NOMO-1 treated with dmso at 0.1 percent for 144 hours (cell line): ENCODE measurements around the gene RABGAP1L.
"Not testable (repeated sequence)": the region's sequence is repeated elsewhere in the genome, so short reads cannot be mapped to it uniquely, and the experiment has no call there.

Experiments used
- DNase-seq: peaks from one replicate; lab custom pipeline; 2025; ENCODE audit not compliant: unreplicated experiment; lab: John Stamatoyannopoulos, UW

The RABGAP1L gene

DNA sequence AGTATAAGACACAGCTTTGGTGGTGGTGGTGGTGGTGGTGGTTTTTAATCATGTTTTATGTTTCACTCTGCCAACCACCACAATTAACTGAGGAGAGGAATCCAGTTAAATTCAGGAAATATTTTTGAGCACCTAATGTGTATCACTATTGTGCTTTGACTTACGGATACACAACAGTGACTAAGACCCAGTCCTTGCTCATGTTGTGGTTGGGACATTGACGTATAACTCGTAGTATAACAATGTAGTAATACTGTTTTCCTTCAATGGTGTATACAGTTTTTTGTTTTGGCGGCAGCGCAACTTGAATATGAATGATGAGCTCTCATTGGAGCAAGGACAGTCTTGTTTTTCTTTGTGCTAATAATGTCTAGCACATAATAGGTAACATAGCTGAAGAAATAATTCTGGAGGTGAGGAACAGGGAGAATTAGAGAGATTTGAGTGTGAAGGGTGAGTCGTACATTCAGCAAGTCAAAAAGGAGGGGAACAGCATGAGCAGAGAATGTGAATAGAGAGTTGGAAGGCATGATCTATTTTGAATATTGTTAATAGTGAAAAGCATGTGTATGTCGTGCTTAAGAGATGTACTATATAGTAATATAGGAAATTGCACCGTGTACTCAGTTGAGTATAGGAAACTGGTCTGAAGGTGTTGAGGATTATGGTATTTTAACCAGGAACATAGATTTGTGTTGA, 845.9 kb downstream of the RABGAP1L start:
- no peak for DNase-seq

DNA sequence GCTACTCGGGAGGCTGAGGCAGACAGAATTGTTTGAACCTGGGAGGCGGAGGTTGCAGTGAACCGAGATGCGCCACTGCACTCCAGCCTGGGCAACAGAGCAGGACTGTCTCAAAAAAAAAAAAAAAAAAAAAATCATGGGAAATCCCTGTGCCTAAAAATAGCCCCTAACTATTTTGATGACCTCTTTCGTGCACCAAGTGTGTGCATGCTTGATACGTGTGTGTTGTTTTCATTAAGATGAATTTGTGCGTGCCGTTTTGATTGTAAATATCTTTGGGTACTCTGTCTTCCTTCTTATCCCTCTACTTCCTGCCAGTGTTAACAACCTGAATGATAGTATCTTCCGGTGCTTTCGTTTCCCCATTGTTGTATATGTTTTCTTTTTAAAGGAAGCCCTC, 850.2 kb downstream of the RABGAP1L start:
- no peak for DNase-seq

DNA sequence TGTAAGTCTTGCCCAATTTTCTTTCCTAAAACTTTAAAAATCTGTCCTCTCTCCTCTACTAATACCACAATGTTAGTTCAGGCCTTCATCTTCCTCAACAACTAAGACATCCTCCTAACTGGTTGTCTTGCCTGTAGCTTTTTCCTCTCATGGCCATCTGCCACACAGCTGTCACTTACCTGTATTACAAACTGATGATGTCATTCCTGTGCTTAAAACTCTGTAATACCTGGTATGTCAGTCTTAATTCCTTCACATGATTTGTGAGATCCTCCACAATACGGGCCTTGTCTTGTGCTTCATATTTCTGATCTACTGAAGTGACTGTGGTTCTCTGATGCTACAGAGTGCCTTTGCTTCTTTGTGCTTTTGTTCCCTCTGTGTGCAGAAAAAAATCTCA, 854.1 kb downstream of the RABGAP1L start:
- DNase-seq, result no peak

DNA sequence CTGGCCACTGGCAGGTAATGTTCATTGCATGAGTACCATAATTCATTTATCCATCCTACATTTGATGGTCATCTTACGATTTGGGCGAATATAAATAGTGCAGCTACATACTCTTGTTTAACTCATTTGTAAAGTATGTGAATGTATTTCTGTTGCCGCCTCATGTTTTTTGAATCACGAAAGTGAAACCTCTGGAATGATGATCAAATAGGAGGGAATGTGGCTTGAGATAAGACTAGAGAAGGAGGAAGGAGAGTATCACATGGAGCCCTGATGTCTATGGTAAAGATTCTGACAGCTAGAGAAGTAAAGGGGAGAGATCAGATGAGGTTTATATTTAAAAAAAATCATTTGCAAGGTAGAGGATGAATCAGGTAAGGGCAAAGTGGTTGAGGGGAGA, 855.9 kb downstream of the RABGAP1L start:
- no peak for DNase-seq

DNA sequence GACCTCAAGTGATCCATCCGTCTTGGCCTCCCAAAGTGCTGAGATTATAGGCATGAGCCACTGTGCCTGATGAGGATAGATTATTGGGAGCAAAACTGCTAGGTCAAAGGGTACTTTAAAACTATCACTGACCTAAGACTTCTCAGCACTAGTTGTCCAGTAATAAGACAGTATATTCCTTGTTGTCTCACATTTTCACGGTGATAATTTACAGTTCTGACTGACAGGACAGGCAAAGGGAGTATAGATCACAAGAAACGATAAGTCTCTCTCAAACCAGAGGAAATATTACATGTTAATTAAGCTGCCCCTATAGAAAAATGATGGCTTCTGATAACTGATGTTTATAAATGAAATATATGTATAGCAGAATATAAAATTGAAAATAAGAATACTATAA, 860.2 kb downstream of the RABGAP1L start:
- no peak for DNase-seq

DNA sequence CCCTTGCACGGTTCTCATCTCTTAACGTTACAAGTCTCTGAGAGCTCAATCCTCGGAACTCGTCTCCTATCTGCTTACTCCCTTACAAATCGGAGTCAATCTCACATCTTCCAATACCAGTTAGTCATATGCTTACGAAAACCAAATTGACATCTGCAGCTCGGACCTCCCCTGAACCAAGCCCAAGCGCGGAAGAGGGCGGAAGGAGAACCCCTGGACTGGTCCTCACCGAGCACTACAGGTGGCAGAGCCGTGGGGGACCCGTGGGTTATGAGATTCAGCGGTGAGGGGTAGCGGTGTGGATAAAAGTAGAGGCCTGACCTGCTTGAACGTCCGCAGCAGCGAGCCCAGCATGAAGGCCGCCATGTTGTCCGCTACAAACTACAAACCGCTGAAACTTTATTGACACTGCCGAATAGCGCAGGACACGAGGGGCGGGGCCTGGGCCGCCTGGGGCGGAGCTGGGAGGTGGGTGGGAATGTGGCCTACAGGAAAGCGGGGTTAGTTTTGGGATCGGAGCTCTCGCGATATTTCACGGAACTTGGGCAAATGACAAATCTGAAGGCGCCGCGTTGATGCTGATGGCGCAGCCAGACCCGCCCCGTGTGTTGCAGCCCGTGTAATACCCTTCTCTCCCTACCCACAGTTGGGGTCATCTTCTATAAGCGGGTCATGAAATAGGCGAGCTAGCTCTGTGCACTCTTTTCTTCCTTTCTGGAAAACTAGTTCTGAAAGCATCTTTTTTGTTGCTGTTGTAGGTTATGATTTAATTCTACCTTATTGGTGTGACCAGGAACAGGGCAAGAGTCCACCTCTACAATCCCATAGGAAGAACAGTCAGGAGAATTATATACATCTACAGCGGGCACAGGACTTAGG, 864.0 kb downstream of the RABGAP1L start, which contains the start of gene MRPS14:
TSS of gene MRPS14 (minus strand) at position 383 of the 879 bp plus-strand sequence. CDS start at position 366, 17 bp downstream.
- DNase-seq, result peak; percentile 95

DNA sequence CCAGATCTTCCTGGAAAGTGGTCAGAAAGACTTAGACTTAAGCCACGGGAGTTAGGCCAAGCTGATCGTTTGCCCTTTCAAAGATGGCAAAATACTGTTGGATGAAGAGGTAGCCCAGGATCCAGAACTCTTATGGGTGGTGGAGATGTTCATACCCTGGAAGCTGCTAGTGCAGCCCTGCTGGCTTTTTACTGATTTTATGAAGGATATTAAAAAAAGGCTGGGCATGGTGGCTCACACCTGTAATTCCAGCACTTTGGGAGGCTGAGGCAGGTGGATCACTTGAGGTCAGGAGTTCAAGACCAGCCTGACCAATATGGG, 864.6 kb downstream of the RABGAP1L start:
- DNase-seq, result not testable (repeated sequence)

DNA sequence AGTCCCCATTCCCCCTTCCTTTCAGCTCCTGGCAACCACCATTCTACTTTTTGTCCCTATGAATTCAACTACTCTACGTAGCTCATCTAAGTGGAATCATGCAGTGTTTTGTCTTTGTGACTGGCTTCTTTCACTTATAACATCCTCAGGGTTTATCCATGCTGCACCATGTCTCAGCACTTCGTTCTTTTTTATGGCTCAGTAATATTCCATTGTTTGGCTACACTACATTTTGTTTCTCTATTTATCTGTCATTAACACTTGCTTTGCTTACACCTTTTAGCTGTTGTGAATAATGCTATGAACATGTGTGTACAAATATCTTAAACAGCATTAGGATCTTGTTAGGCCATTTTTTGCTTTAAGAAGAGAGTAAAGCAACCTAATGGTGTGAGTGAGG, 865.5 kb downstream of the RABGAP1L start:
- no peak for DNase-seq

DNA sequence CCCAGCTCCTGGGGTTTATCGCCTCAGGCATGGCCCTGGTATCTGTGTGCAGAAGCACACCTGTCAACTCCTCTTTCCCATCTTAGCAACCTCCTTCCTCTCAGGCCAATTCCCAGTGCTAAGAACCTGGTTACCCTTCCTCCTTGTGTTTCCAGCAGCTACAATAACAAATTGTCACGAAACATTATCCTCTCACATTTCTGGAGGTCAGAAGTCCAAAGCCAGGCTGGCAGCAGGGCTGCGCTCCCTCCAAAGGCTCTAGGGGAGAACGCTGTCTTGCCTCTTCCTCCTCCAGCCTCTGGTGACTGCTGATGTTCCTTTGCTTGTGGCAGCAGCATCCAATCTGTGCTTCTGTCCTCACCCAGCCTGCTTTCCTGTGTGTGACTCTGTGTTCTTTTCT, 874.6 kb downstream of the RABGAP1L start:
- DNase-seq, result no peak

DNA sequence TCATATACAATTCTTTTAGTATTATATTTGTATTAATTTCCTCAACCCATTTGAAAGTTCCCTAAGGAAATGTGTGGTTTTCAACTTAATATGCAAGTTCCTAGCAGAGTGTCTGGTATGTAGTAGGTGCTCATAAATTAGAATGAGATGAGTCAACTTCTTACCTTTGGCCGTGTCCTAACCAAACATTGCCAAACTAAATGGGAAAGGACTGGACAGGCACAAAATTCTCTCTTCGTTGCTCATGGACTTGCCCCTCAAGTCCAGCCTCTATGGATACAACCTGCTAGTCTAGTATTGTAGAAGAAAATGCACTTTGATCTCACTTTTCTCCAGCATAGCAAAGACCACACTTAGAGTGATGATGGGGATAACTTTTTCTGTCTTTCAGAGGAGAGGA, 875.5 kb downstream of the RABGAP1L start:
- DNase-seq, result no peak

DNA sequence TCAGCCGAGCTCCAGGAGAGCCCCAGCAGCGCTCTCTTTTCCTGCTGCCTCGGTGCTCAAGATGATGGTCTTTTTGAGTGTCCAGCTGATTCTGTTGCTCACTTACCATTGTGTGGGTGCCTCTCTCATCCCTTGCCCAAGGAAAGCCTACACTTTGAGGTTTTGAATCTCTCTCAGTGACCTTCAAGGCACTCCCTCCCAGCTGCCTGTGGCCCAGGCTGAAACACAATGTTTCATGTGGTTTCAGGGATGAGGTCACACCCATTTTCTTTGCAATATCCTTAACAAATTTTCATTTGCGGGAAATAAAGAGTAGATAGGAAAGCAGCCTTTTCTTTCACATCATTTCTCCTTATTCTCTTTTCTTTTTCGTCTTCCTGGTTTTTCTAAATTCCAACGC, 876.5 kb downstream of the RABGAP1L start:
- no peak for DNase-seq

DNA sequence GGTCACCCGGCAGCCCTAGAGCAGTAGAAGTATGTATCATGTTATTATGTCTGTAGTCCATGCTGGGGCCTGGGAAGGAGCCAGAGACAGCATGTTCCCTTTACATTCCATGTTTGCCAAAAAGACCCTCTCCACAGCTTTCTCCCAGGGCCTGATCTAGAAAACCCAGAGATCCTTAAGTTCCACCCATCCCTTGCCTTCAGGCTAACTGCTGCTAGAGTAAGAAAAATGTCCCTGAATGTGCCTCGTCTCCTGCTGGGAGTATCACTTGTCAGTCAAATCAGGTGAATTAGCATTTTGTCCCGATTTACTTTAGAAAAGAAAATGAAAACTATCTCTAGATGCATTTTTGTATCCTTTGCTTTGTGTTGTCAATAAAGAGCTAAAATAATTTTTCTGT, 877.2 kb downstream of the RABGAP1L start:
- no peak for DNase-seq

DNA sequence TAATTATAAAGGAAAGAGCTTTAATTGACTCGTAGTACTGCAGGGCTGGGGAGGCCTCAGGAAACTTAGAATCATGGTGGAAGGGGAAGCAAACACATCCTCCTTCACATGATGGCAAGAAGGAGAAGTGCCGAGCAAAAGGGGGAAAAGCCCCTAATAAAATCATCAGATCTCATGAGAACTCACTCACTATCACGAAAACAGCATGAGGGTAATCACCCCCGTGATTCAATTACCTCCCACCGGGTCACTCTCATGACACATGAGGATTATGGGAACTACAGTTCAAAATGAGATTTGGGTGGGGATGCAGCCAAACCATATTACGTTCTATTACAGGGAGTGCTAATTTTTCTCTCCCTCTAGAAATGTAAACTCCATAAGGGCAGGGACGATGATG, 878.1 kb downstream of the RABGAP1L start:
- no peak for DNase-seq

DNA sequence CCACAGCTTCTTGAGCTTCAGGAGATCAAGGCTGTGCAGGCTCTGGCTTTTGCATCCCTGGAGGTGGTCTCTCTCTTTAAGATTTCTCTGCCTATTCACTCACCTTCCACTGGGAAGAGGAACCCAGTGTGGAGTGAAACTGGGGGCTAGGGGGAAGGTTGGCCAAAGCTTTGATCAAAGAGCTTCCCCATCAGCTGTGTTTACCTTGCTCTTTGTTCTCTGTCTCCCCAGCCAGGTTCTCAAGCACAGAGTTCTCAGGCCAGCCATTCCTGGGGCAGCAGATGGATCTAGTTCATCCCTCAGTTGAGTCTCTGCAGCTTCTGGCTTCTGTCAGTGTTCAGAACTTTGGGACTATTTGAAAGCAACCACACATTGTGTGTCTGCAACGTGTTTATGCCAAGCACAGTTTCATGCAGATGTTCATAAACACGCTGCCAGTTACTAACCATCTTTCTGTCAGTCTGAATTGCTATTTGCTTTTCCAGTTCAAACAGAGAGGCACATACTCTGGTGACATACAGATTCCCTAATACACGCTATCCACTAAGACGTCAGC, 881.1 kb downstream of the RABGAP1L start:
- DNase-seq, result no peak

DNA sequence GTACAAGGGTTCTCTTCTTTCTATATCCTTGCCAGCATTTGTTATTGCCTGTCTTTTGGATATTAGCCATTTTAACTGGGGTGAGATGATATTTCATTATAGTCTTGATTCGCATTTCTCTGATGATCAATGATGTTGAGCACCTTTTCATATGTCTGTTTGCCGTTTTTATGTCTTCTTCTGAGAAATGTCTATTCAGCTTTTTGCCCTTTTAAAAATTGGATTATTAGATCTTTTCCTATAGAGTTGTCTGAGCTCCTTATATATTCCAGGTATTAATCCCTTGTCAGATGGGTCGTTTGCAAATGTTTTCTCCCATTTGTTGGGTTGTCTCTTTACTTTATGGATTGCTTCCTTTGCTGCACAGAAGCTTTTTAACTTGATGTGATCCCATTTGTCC, 883.3 kb downstream of the RABGAP1L start:
- no peak for DNase-seq

DNA sequence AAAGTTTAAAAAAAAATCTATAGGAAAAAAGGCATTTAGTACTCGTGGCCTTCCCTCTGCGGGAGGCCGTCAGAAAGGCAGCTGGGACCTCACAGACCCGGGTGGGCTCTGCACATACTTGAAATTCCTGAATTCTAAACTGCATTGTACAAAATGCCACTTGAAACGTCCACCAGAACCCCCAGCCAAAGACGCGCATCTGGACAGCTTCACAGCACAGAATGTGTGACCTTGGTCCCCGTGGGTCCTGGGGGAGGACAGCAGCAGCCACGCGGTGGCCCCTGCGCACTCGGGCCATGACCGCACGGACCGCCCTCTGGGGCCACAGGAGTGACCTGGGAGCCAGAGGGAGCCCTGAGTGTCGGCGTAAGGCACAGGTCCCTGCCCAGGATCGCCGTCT, 884.5 kb downstream of the RABGAP1L start:
- DNase-seq, result no peak

DNA sequence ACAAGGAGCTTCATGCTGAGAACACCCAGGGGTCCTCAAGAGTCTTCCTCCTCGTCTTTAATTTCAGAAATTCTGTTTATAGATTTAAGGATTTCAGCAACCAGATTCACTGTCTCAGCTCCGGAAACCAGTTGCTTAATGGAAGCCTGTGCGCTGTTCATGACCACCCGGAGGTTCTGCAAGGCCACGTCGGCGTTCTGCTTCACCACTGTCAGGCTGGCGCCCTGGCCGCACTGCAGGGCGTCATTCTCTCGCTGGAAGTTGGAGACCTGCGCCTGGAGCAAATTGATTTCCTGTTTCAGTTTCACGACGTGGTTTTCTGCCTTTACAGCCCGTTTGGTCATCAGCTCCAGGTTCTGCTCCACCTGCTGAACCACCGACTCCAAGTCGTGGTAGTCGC, 885.3 kb downstream of the RABGAP1L start:
- DNase-seq, result peak; percentile 82
